CD4-positive, alpha-beta T cell treated with Interleukin-6 for 4 hours (primary cell): Measurements from ENCODE around the gene TUBD1.
"Not testable (repeated sequence)": the region's sequence is repeated elsewhere in the genome, so short reads cannot be mapped to it uniquely, and the experiment has no call there.

ENCODE experiments used
- DNase-seq: peaks from one replicate; pipeline ENCODE4 v3.0.0-alpha.2; 2020; ENCODE audit warnings: mixed read lengths

Gene TUBD1

DNA sequence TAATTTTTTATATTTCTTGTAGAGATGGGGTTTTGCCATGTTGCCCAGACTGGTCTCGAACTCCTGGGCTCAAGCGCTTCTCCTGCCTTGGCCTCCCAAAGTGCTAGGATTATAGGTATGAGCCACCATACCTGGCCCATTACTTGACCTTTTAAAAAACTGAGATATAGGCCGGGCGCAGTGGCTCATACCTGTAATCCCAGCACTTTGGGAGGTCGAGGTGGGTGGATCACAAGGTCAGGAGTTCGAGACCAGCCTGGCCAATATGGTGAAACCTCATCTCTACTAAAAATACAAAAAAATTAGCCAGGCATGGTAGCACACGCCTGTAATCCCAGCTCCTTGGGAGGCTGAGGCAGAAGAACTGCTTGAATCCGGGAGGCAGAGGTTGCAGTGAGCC, 19.3 kb downstream of the TUBD1 start:
- DNase-seq: not testable (repeated sequence)

DNA sequence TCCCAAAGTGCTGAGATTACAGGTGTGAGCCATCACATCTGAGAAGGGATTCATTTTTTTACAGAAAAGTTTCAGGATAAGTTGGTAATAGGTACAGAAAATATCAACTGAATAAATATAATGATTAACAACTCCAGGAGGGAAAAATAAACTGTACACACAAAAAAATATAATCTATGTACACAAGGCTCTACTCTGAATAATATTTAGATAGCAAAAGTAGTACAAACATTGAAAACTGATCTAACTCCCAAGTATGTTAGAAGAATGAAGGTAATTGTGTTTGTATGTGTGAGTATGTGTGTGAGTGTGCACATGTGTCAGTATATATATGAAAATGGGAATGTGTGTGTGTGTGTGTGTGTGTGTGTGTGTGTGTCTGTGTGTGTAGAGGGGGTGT, 20.4 kb downstream of the TUBD1 start:
- DNase-seq: no peak

DNA sequence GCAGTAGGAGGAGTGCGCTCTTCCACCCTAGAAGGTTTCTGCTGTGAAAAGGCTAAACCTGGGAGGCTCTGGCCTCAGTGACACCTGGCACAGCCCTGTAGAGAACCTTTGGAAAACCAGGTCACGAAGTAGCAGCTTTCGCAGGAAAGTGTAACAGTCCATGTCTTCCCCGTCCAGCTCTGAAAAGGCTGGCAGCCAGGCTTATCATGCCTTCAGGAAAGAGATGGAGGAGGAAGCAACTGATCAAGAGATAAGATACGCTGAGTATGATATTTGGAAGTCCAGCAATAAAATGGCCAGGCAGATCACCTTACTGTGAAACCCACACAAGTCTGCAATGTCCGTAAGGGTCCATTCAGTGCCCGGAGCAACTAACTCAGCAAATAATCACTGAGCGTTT, 22.3 kb downstream of the TUBD1 start:
- DNase-seq: no peak

DNA sequence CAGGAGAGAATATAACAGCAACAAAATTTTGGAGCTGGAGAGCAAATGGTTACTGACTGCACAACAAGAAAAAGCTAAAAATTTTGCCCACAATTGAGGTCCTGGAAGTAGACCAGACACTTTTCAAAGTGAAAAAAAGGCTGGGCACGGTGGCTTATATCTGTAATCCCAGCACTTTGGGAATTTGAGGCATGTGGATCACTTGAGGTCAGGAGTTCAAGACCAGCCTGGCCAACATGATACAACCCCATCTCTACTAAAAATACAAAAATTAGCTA, 22.9 kb downstream of the TUBD1 start:
- no peak for DNase-seq

DNA sequence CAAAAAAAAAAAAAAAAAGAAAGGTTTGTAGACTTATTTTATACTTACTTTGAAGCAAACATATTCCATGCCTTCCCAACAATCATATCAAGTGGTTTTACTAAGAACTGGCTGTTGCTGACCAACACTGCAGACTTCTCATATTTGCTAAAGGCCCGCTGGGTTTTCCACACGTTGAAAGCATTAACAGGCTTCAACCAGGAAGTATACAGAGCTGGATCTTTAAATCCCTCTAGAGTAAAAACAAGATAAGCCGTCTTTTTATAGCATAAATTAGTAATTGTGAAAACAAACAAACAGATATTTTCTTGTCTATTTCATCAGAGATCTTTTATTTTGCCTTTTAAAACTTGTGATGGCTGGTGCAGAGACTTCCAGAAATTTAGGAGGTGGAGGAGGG, 29.1 kb downstream of the TUBD1 start:
- DNase-seq: no peak

DNA sequence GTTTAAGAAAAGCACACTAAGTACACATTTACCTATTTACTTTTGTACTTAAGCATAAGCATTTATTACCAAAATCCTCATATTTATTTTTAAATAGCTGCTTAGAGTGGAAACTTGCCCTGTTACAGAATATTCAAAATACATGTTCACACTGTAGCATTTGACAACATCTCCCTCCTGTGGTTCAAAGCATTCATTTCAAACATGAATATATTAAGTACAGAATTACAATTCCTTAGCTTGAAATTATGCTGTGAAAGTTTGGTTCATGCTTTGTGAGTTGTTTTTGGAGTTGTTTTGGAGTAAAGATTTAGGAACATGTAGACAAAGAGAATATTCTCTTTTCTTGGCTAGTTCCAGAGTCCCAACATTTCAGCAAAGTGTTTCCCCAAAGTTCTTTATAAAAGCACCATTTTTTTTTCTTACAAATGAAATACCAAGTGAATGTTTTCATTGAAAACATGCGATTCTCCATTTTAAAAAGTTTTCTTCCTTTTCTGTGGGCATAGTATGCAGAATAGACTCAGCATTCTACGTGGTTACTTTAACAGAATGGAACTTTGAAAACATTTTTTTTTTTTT, 33.2 kb downstream of the TUBD1 start:
- no peak for DNase-seq

- no peak for DNase-seq
Measured at GRCh38 chr17:59858932-59859331, 33.8 kb downstream of the TUBD1 start.

GRCh38 chr17:59858167-59858816, 34.5 kb downstream of the TUBD1 start:
- DNase-seq: no peak

DNA sequence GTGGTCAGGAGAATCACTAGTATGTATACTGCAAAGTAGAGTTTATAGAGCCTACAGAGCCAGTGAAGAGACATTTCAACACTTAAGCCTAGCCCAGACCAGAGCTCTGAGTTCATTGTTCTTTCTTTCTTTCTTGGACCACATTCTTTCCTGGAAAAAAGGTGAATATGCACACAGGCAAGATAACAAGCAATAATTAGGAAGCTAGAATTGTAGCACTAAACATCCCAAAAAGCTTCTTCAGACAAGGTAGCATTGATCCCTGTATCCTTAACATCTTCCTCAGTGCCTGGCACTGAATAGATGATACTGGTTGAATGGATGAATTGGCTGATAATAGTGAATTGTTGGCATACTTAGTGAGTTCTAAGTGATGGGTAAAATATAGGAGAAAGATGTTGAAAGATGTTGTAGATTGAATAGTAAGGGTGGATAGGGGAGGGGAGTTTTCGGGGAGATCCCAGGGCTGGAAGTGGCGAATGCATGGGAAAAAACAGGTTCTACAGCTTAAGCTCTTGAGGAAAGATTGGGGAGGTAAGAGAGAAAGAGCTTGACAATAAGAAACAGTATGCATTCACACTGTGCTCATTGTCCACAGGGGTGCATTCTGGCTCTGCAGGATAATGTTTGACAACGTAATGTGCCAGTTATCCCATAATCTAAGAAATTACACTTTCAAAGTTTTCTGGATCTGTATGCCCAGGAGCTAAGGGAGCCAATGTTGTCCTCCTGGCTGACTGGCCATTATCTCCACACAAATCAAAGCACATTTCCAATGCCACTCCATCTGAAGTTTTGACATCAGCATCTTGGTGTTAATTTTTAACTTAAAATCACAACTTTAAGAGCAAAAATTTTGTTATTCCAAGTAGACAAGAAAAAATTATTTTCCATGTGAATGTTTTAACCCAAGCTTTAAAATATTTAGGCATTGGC, 35.6 kb downstream of the TUBD1 start:
- DNase-seq: no peak

- not testable (repeated sequence) for DNase-seq
Measured at GRCh38 chr17:59853919-59854729, 38.6 kb downstream of the TUBD1 start.

- DNase-seq: peak; percentile 77
Measured at GRCh38 chr17:59853168-59853918, 39.4 kb downstream of the TUBD1 start.

DNA sequence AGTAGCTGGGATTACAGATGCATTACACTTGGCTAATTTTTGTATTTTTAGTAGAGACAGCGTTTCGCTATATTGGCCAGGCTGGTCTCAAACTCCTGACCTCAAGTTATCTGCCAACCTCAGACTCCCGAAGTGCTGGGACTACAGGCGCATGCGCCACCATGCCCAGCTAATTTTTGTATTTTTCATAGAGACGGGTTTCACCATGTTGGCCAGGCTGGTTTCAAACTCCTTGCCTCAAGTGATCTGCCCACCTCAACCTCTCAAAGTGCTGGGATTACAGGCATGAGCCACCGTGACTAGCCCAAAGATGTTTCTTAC, 39.9 kb downstream of the TUBD1 start:
- not testable (repeated sequence) for DNase-seq

DNA sequence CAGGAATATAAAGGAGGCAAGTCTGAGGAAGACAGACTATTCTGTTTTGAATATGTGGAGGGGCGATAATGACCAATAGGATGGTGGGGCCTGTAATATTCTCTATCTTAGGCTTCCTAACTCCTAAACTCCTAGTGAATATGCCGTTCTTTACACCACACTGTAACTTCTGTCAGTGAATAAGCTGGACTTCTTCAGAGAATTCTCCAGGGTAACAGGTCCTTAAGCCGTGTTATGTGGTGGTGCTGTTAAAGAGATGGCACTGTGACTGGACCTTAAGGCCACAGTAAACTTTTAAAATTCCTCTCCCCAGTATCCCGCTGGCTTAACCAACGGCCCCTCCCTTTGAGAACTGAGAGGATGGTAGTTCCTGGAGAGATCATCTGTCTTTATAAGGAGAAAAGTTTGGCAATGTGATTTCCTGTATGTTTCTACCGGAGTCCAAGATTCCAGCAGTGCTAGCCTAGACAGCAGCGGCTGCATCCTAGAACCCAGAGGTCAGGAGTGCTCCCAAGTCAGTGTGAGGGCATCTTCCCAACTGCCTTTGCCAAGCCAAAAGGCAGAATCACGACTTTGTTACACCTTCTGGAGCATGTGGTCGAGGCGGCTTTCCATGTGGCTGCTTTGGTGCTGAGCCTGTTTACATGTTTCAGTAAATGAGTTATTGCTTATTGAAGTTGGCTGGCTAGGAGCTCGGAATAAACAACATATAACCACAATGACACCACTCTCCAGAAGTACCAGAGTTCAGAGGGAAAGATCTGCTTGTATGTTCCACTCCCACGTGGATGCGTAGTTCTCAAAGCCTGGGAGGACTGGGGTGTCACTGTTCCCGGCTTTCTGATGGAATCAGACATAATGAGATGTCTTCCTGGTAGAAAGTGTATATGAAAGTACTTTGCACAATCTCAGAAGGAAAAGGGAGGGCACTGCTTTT, 41.0 kb downstream of the TUBD1 start:
- no peak for DNase-seq

- not testable (repeated sequence) for DNase-seq
Measured at GRCh38 chr17:59850311-59850710, 42.4 kb downstream of the TUBD1 start.

GRCh38 chr17:59848778-59849177, 44.0 kb downstream of the TUBD1 start:
- peak; percentile 50 for DNase-seq

- DNase-seq: no peak
Measured at GRCh38 chr17:59848385-59848668, 44.4 kb downstream of the TUBD1 start.

DNA sequence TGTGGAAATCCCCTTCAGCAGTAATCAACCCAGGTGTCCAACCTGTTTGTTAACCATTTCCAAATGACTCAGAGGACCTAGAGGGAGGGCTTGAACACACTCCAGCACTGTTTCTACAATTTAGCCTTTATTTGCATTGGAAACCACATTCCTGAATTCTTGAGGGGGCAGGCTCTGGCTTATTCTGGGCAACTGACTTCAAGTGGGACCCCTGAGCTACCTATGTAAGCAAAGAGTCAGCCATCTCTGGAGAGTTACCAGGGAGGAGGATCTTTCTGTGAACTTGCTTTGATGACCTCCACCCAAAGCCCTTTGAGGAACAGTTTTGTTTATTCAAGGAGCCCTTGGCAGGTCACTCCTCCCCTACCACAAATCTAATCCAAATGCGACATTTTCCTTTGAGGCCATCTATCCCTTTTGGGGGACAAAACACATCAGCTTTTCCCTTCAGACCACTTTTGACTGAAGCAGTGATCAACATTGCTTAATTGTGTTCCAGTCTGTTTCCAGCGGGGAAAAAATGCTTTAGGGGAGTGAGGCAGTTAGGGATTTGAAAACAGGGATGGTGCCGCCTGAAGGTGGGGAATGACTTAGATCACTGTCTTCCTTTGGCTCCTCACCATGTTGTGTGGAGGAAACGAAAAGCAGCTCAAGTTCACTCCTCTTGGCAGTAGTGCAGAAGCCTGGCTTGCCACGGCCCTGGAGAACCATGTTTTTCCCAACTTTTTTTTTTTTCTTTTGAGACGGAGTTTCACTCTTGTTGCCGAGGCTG, 46.2 kb downstream of the TUBD1 start:
- peak; percentile 36 for DNase-seq

DNA sequence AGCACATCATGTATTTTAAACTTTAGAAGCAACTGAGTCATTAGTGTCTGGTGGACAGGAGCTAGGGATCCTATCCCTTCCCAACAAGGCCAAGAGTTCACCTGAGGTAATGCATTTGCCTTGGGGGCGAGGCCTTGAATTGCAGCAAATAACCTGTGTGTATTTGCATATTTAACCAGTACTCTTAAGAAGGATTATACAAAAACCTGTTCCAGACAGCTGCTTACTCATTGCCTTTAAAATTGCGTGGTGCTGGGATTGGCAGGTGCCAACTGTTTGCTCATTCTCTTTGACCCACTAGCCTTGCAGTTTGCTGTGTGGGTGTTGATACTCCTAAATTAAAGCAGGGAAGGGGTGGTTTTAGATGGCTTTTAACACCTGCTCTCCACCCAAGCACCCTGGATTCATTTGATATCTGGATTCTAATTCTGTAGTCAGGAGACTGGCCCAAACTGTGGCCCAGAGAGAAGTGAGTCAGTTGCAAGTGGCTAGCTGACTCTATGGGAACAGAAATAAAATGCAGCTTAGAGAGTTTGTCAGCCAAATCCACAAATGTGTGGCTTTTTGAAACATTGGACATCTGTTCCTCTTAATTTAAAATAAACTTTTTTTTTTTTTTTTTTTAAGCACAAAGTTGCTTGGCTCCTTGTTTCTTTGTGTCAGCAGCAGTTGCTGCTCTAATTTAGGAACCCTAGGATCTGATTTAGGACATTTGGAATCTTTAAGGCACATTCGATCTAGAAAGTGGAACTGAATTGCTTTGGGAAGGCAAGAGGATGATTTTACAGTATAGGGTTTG, 46.9 kb downstream of the TUBD1 start:
- peak; percentile 65 for DNase-seq

GRCh38 chr17:59844884-59845594, 47.7 kb downstream of the TUBD1 start:
- no peak for DNase-seq
